Left lung (tissue), 10 donors: ENCODE measurements around the gene RBMS3. TPM values are rescaled to one million over a fixed set of nuclear protein-coding genes. Genes with fewer than 3 reads are reported as not detected.

ENCODE experiments used
- ATAC-seq: fragments of 200-7000 bp; cut with Tn5 transposase; one replicate; pipeline ENCODE4 v1.9.1; 2020; ENCODE audit warnings: moderate library complexity
- DNase-seq, 4 donors: peaks; one replicate each; pipeline ENCODE4 v3.0.0-alpha.2; 2013 to 2020
- H3K27ac ChIP-seq, 2 donors: fragments of 200-600 bp; sonication (generic) in 1 of 2; one replicate each; pipeline versions ENCODE4 v1.5.0 to v1.8.0; 2020 to 2021
- H3K27me3 ChIP-seq, 2 donors: fragments of 200-600 bp; sonication (generic) in 1 of 2; one replicate each; pipeline versions ENCODE4 v1.5.0 to v1.8.0; 2020 to 2021
- H3K36me3 ChIP-seq, 2 donors: fragments of 200-600 bp; sonication (generic) in 1 of 2; one replicate each; pipeline versions ENCODE4 v1.5.0 to v1.8.0; 2020 to 2021
- H3K4me1 ChIP-seq, 2 donors: fragments of 200-600 bp; one replicate each; pipeline ENCODE4 v1.8.0; 2021
- H3K4me3 ChIP-seq, 2 donors: fragments of 200-600 bp; sonication (generic) in 1 of 2; one replicate each; pipeline versions ENCODE4 v1.5.0 to v1.8.0; 2020 to 2021; ENCODE audit warnings: mild to moderate bottlenecking in 1 of 2
- H3K9me3 ChIP-seq, 2 donors: fragments of 200-600 bp; sonication (generic) in 1 of 2; one replicate each; pipeline versions ENCODE4 v1.5.0 to v1.8.0; 2020 to 2021
- CTCF ChIP-seq, 2 donors: fragments of 200-600 bp; sonication (generic) in 1 of 2; IDR thresholded peaks; one replicate each; pipeline versions ENCODE4 v1.5.0 to v1.8.0; 2021; ENCODE audit warnings: antibody characterized with exemption in 2 of 2
- intact Hi-C, 2 donors: fragments of 100-400 bp; cut with DNase I; formaldehyde crosslinking; loops; one replicate each; pipeline versions ENCODE4 v1.11.2 to v1.14.2; 2022
- polyA plus RNA-seq, 6 donors: library from polyadenylated mRNA; unstranded; fragments of 120-200 nt; gene quantifications; one replicate each; pipeline ENCODE4 v1.2.1, GENCODE V29; 2013; ENCODE audit not compliant: insufficient read length in 6 of 6
- total RNA-seq, 2 donors: library from RNA; stranded (reverse); fragmentation: NEBNext Ultra II Directional; extraction: Animal tissue kit (Norgen Biotek cat#: 25700); gene quantifications; one replicate each; pipeline ENCODE4 v1.2.1, GENCODE V29; 2021
- donor health status: DM: no; HTN: yes; CAD: no.
- donor health status: DM: no; HTN: no; CAD: no.

RBMS3 gene
- total and polyA plus RNA-seq, 8 donors: 27.1 to 51.6 (median 37.6) TPM

- H3K27me3 ChIP-seq: no peaks in the 10 kb centered on the region
- intact Hi-C loops: no loop called here
Observed at GRCh38 chr3:29581311-29581710, 300.4 kb downstream of the RBMS3 start.

GRCh38 chr3:29582273-29582672 is 301.4 kb downstream of the RBMS3 start:
- intact Hi-C loops: no loop called here
- Histone ChIP-seq H3K9me3 (no peaks in the 10 kb centered on the region), H3K27me3 (no peaks in the 10 kb centered on the region), H3K4me1 (no peaks in the 10 kb centered on the region), H3K36me3 (no peaks in the 10 kb centered on the region), H3K4me3 (no peak overlapping the region), H3K27ac (no peak overlapping the region)
- no peak for ATAC-seq
- DNase-seq: no peak
- no peak for TF ChIP-seq CTCF (IDR thresholded peaks at IDR 0.05)

More at GRCh38 chr3:29581311-29581710, 300.4 kb downstream of the RBMS3 start:
- no peak overlapping the region for H3K4me3 ChIP-seq
- ATAC-seq: no peak
- TF ChIP-seq CTCF (IDR thresholded peaks at IDR 0.05): no peak
- H3K36me3 ChIP-seq: no peaks in the 10 kb centered on the region
- DNase-seq: no peak
- H3K27ac ChIP-seq: no peak overlapping the region
- H3K4me1 ChIP-seq: no peaks in the 10 kb centered on the region
- H3K9me3 ChIP-seq: no peaks in the 10 kb centered on the region

- H3K4me3 ChIP-seq: no peak overlapping the region
- DNase-seq (peak in 1 of 4 donors; percentile 18), ATAC-seq (no peak)
- TF ChIP-seq CTCF (IDR thresholded peaks at IDR 0.05): no peak
- no peaks in the 10 kb centered on the region for H3K4me1 ChIP-seq
- no peaks in the 10 kb centered on the region for H3K36me3 ChIP-seq
- H3K27ac ChIP-seq: no peak overlapping the region
- H3K9me3 ChIP-seq: no peaks in the 10 kb centered on the region
- no peaks in the 10 kb centered on the region for H3K27me3 ChIP-seq
- intact Hi-C loops: no loop called here
Observed at GRCh38 chr3:29583861-29584260, 303.0 kb downstream of the RBMS3 start.

- no peak overlapping the region for H3K4me3 ChIP-seq
- intact Hi-C loops: no loop called here
- no peaks in the 10 kb centered on the region for H3K36me3 ChIP-seq
- no peaks in the 10 kb centered on the region for H3K27me3 ChIP-seq
- H3K9me3 ChIP-seq: no peaks in the 10 kb centered on the region
- no peak for ATAC-seq
- no peak overlapping the region for H3K27ac ChIP-seq
- DNase-seq: no peak
- no peaks in the 10 kb centered on the region for H3K4me1 ChIP-seq
- no peak for TF ChIP-seq CTCF (IDR thresholded peaks at IDR 0.05)
Observed at GRCh38 chr3:29585368-29585767, 304.5 kb downstream of the RBMS3 start.

GRCh38 chr3:29587340-29587739 is 306.5 kb downstream of the RBMS3 start:
- Histone ChIP-seq H3K27me3 (no peaks in the 10 kb centered on the region), H3K36me3 (no peaks in the 10 kb centered on the region), H3K9me3 (no peaks in the 10 kb centered on the region), H3K27ac (no peak overlapping the region), H3K4me3 (no peak overlapping the region), H3K4me1 (no peaks in the 10 kb centered on the region)
- ATAC-seq (peak; percentile 64), DNase-seq (no peak)
- no peak for TF ChIP-seq CTCF (IDR thresholded peaks at IDR 0.05)
- intact Hi-C loops: no loop called here
